SK-N-SH (cell line): ENCODE measurements around the gene SYT1. TPM values are rescaled to one million over a fixed set of nuclear protein-coding genes. Genes with fewer than 3 reads are reported as not detected.

Experiments
- CTCF ChIA-PET: fragments of 300-600, 350-600 bp; formaldehyde crosslinking; extraction: SDS; loops from one replicate; lab custom pipeline; 2021; lab: Yijun Ruan, JAX
- POLR2A ChIA-PET: fragments of 350-600 bp; sonication (Branson Sonifier 250); formaldehyde crosslinking; extraction: SDS; loops from one replicate; lab custom pipeline; 2020; ENCODE audit warnings: antibody characterized with exemption, inconsistent platforms; lab: Yijun Ruan, JAX
- DNase-seq: peaks from one replicate; pipeline ENCODE4 v3.0.0; 2012
- H2AFZ ChIP-seq: fragments of 200-600 bp; sonication (generic); 2 replicates; pipeline ENCODE4 v1.8.1; 2016; ENCODE audit warnings: antibody characterized with exemption, mild to moderate bottlenecking, low read depth
- H3F3A ChIP-seq: fragments of 200-600 bp; sonication (generic); replicated peaks from 2 replicates; pipeline ENCODE3; 2016; ENCODE audit warnings: antibody characterized with exemption, mild to moderate bottlenecking; ENCODE audit not compliant: insufficient read depth
- H3K27ac ChIP-seq, 2 experiments: fragments of 200-500 bp in 1 of 2; fragments of 200-600 bp in 1 of 2; sonication (Bioruptor generic) in 1 of 2; sonication (generic), shearing (Covaris generic) in 1 of 2; 2 replicates each; pipeline versions ENCODE4 v1.5.1 to v1.6.1; 2014 to 2016; ENCODE audit warnings: low read depth in 2 of 2, inconsistent platforms in 1 of 2, low read length in 1 of 2, mild to moderate bottlenecking in 1 of 2, mixed read lengths in 1 of 2
- H3K27me3 ChIP-seq: fragments of 200-600 bp; sonication (generic), shearing (Covaris generic); 2 replicates; pipeline ENCODE4 v1.6.1; 2016; ENCODE audit warnings: mixed run types; ENCODE audit not compliant: insufficient read depth
- H3K36me3 ChIP-seq, 2 experiments: fragments of 200-500 bp in 1 of 2; fragments of 200-600 bp in 1 of 2; sonication (Bioruptor generic) in 1 of 2; sonication (generic) in 1 of 2; replicated peaks in 1 of 2; 2 replicates each; pipeline versions ENCODE3 to v1.5.1; 2014 to 2016; ENCODE audit warnings: low read length in 1 of 2, mild to moderate bottlenecking in 1 of 2; ENCODE audit not compliant: insufficient read depth in 2 of 2, control insufficient read depth in 1 of 2
- H3K4me1 ChIP-seq, 2 experiments: fragments of 200-500 bp in 1 of 2; fragments of 200-600 bp in 1 of 2; sonication (Bioruptor generic) in 1 of 2; sonication (generic), shearing (Covaris generic) in 1 of 2; 2 replicates each; pipeline versions ENCODE4 v1.5.1 to v1.6.1; 2014 to 2016; ENCODE audit warnings: low read depth in 1 of 2, low read length in 1 of 2, mixed run types in 1 of 2; ENCODE audit not compliant: insufficient read depth in 2 of 2, control insufficient read depth in 1 of 2
- H3K4me2 ChIP-seq: fragments of 200-600 bp; sonication (generic), shearing (Covaris generic); 2 replicates; pipeline ENCODE4 v1.6.1; 2017; ENCODE audit warnings: mixed run types
- H3K4me3 ChIP-seq, 2 experiments: fragments of 200-500 bp in 1 of 2; fragments of 200-600 bp in 1 of 2; sonication (Bioruptor generic) in 1 of 2; sonication (generic), shearing (Covaris generic) in 1 of 2; 2 replicates each; pipeline versions ENCODE4 v1.5.1 to v1.8.1; 2014 to 2016; ENCODE audit warnings: low read depth in 2 of 2, inconsistent platforms in 1 of 2, low read length in 1 of 2, mild to moderate bottlenecking in 1 of 2, mixed read lengths in 1 of 2, moderate library complexity in 1 of 2
- H3K79me2 ChIP-seq: fragments of 200-600 bp; sonication (generic); 2 replicates; pipeline ENCODE4 v1.8.1; 2017; ENCODE audit warnings: mild to moderate bottlenecking; ENCODE audit not compliant: insufficient read depth
- H3K9ac ChIP-seq: fragments of 200-600 bp; sonication (generic); 2 replicates; pipeline ENCODE4 v1.6.1; 2017; ENCODE audit warnings: mixed run types
- H3K9me2 ChIP-seq: fragments of 200-600 bp; sonication (generic); 2 replicates; pipeline ENCODE4 v1.6.1; 2017; ENCODE audit warnings: mixed run types
- H3K9me3 ChIP-seq: fragments of 200-600 bp; sonication (generic); 2 replicates; pipeline ENCODE4 v1.6.1; 2017; ENCODE audit warnings: mixed run types, mild to moderate bottlenecking, moderate library complexity
- H4K20me1 ChIP-seq: fragments of 200-600 bp; sonication (generic); 2 replicates; pipeline ENCODE4 v1.6.1; 2017; ENCODE audit warnings: mild to moderate bottlenecking, mixed run types; ENCODE audit not compliant: insufficient read depth
- EZH2phosphoT487 ChIP-seq: fragments of 200-600 bp; sonication (generic); IDR thresholded peaks from 2 replicates; pipeline ENCODE4 v1.6.1; 2017; ENCODE audit warnings: low read depth, mixed run types, mild to moderate bottlenecking, antibody characterized with exemption, moderate library complexity, borderline replicate concordance
- FOXJ3 ChIP-seq: sonication (generic); formaldehyde crosslinking; IDR thresholded peaks from 2 replicates; pipeline ENCODE4 v1.5.1; 2020; ENCODE audit warnings: mild to moderate bottlenecking, missing genetic modification reagents
- FOXM1 ChIP-seq: IDR thresholded peaks from 2 replicates; pipeline ENCODE4 v1.4.0; 2012; ENCODE audit warnings: low read depth, mild to moderate bottlenecking
- GABPA ChIP-seq: IDR thresholded peaks from 2 replicates; pipeline ENCODE4 v1.4.0; 2012; ENCODE audit warnings: low read depth, mild to moderate bottlenecking
- JUND ChIP-seq: IDR thresholded peaks from 2 replicates; pipeline ENCODE4 v1.4.0; 2012
- MXI1 ChIP-seq: IDR thresholded peaks from 2 replicates; pipeline ENCODE4 v1.6.1; 2012; ENCODE audit warnings: mild to moderate bottlenecking, low read depth, low read length, improper control_type of control experiment
- POLR2AphosphoS5 ChIP-seq: IDR thresholded peaks from 2 replicates; pipeline ENCODE4 v1.6.1; 2012; ENCODE audit warnings: low read depth, low read length
- RAD21 ChIP-seq: IDR thresholded peaks from 2 replicates; pipeline ENCODE4 v1.6.1; 2012; ENCODE audit warnings: mild to moderate bottlenecking, low read length
- RCOR1 ChIP-seq: fragments of 150-350 bp; IDR thresholded peaks from 2 replicates; pipeline ENCODE4 v1.6.1; 2017; ENCODE audit warnings: antibody characterized with exemption, low read length
- RFX5 ChIP-seq: IDR thresholded peaks from 2 replicates; pipeline ENCODE4 v1.6.1; 2012; ENCODE audit warnings: mild to moderate bottlenecking, improper control_type of control experiment, low read length
- SMC3 ChIP-seq: IDR thresholded peaks from 2 replicates; pipeline ENCODE4 v1.6.1; 2012; ENCODE audit warnings: low read depth, low read length, improper control_type of control experiment
- TAF1 ChIP-seq: IDR thresholded peaks from 2 replicates; pipeline ENCODE4 v1.6.1; 2012; ENCODE audit warnings: low read depth, mild to moderate bottlenecking, low read length, moderate library complexity, borderline replicate concordance
- TCF12 ChIP-seq: IDR thresholded peaks from 2 replicates; pipeline ENCODE4 v1.4.0; 2012
- TEAD4 ChIP-seq: IDR thresholded peaks from 2 replicates; pipeline ENCODE4 v1.4.0; 2012; ENCODE audit warnings: mild to moderate bottlenecking, borderline replicate concordance; ENCODE audit not compliant: insufficient read depth
- YY1 ChIP-seq: IDR thresholded peaks from 2 replicates; pipeline ENCODE4 v1.4.0; 2012; ENCODE audit warnings: low read depth, mild to moderate bottlenecking
- WGBS: methylation state at CpG from one replicate; pipeline ENCODE4 v1.1.6; 2017; ENCODE audit warnings: low lambda C conversion rate; 5-methylcytosine and 5-hydroxymethylcytosine counted together
- polyA plus RNA-seq, 3 experiments: library from polyadenylated mRNA; depleted of rRNA; stranded (reverse); fragments of >200 nt; gene quantifications; 2 replicates each; pipeline ENCODE4 v1.2.3, GENCODE V29; 2012
- TF ChIP-seq, protein P1 (sequence below): fragments of 150-350 bp; IDR thresholded peaks from 2 replicates; pipeline ENCODE4 v1.6.1; 2016; ENCODE audit warnings: mild to moderate bottlenecking, low read depth, low read length
- TF ChIP-seq, protein P2 (sequence below): IDR thresholded peaks from 2 replicates; pipeline ENCODE4 v1.6.1; 2012; ENCODE audit warnings: mild to moderate bottlenecking, low read depth, low read length, moderate library complexity

SYT1 gene
- polyA plus RNA-seq, 1 of the 3 experiments (the other 2 are of a cell fraction), result 12.7 TPM

DNA sequence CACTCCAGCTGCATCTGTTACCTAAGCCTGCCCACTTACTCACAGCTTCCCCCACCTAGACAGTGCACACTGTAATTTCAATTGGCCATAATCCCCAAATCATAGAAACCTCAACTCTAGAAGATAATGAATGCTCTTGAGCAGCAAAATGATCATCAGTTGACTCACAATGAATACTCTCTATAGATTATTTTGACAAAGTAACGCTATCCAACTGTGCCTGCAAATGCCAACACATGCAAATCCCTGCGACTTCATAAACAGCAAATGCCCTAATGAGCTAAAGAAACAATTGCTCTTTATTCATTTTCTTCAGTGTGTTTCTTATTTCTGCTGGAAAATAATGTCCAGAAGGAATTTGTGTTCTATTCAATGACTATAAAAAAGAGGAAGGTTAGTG lies 506.7 kb downstream of the SYT1 start:
- Histone ChIP-seq H3K4me2 (no peak overlapping the region), H3F3A (peaks cover 6% of the 10 kb centered on the region), H3K9ac (no peak overlapping the region), H4K20me1 (no peaks in the 10 kb centered on the region), H3K9me3 (no peaks in the 10 kb centered on the region), H3K36me3 (no peaks in the 10 kb centered on the region), H3K27ac (no peak overlapping the region), H3K9me2 (no peaks in the 10 kb centered on the region), H3K4me3 (no peak overlapping the region), H3K4me1 (peaks cover 6 to 9% of the 10 kb centered on the region in 2 experiments; a peak in 3 of 4 replicates), H2AFZ (no peak overlapping the region), H3K79me2 (no peaks in the 10 kb centered on the region), H3K27me3 (no peaks in the 10 kb centered on the region)
- ChIA-PET CTCF (interaction anchor here (0.9 to 1.1 kb wide), 2 partner anchors 9 to 651 kb away, joined by 4 read pairs; no protein-coding TSS in a partner anchor), POLR2A (no interaction called here)
- TF ChIP-seq RAD21, result no peak
- TF ChIP-seq, protein P1, sequence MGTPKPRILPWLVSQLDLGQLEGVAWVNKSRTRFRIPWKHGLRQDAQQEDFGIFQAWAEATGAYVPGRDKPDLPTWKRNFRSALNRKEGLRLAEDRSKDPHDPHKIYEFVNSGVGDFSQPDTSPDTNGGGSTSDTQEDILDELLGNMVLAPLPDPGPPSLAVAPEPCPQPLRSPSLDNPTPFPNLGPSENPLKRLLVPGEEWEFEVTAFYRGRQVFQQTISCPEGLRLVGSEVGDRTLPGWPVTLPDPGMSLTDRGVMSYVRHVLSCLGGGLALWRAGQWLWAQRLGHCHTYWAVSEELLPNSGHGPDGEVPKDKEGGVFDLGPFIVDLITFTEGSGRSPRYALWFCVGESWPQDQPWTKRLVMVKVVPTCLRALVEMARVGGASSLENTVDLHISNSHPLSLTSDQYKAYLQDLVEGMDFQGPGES, result no peak
- no peak for TF ChIP-seq TCF12
- TF ChIP-seq EZH2phosphoT487, result no peak
- TF ChIP-seq RFX5, result no peak
- no peak for TF ChIP-seq GABPA
- no peak for TF ChIP-seq MXI1
- TF ChIP-seq RCOR1, result no peak
- no peak for TF ChIP-seq TAF1
- no peak for TF ChIP-seq FOXM1
- TF ChIP-seq SMC3, result no peak
- TF ChIP-seq FOXJ3, result no peak
- TF ChIP-seq TEAD4, result no peak
- TF ChIP-seq JUND, result no peak
- TF ChIP-seq POLR2AphosphoS5, result no peak
- TF ChIP-seq YY1, result no peak
- TF ChIP-seq, protein P2, sequence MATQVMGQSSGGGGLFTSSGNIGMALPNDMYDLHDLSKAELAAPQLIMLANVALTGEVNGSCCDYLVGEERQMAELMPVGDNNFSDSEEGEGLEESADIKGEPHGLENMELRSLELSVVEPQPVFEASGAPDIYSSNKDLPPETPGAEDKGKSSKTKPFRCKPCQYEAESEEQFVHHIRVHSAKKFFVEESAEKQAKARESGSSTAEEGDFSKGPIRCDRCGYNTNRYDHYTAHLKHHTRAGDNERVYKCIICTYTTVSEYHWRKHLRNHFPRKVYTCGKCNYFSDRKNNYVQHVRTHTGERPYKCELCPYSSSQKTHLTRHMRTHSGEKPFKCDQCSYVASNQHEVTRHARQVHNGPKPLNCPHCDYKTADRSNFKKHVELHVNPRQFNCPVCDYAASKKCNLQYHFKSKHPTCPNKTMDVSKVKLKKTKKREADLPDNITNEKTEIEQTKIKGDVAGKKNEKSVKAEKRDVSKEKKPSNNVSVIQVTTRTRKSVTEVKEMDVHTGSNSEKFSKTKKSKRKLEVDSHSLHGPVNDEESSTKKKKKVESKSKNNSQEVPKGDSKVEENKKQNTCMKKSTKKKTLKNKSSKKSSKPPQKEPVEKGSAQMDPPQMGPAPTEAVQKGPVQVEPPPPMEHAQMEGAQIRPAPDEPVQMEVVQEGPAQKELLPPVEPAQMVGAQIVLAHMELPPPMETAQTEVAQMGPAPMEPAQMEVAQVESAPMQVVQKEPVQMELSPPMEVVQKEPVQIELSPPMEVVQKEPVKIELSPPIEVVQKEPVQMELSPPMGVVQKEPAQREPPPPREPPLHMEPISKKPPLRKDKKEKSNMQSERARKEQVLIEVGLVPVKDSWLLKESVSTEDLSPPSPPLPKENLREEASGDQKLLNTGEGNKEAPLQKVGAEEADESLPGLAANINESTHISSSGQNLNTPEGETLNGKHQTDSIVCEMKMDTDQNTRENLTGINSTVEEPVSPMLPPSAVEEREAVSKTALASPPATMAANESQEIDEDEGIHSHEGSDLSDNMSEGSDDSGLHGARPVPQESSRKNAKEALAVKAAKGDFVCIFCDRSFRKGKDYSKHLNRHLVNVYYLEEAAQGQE, result no peak
- DNase-seq, result no peak
- WGBS, result 90% methylated on average over 2 of the region's 2 CpGs
